Smooth muscle cell of the umbilical artery (primary cell): ENCODE results near the gene TAF1B. TPM values are rescaled to one million over a fixed set of nuclear protein-coding genes. Genes with fewer than 3 reads are reported as not detected.

Experiments used
- total RNA-seq: library from RNA; depleted of rRNA; stranded (reverse); fragments of >200 nt; gene quantifications from 2 replicates; pipeline ENCODE4 v1.2.3, GENCODE V29; 2014

Gene TAF1B
- 18.1 and 30.5 TPM in 2 replicates for total RNA-seq

DNA sequence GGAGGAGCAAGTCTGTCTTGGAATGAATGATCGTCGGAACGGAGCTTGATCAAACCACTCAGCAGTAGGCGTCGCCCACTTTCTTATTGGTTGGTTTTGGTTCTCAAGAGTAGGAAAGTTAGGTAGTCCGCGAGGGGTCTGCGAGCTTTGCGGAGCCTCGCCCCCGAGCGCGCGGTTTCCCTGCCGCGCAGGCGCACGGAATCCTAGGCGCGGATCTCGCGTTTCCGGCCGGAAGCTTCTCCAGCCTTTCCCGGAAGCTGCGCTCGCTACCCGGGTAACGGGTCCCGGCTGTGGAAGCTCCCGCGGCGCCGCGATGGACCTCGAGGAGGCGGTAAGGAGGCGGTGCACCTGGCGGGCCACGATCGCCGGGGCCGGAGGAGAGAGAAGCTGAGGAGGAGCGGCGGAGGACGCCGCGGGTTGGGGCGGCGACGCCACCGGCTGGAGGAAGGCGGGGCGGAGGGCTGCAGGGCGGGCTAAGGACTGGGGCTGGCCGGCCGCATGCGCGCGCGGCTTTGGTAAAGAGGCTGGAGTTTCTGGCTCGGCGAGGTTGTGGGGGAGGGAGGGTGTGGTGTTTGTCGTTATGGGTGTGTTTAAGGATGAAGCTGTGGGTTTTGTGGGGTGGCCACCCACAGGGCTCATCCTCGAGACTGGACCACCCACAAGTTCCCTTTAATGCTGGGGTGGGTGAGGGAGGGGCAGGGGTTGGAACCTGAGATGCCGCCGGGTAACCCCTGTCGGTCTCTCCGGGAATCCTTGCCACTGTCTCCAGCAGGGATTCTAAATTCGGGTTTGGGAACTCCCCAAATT, at the start of gene TAF1B:
Gene TAF1B, plus strand, starts transcription at position 246 of the 807 bp plus-strand sequence. Its CDS starts 68 bp downstream, at position 314.

GRCh38 chr2:9951522-9952285, 108.4 kb downstream of the TAF1B start, which contains the start of gene GRHL1:
Gene GRHL1, plus strand, starts transcription at chr2:9951693. Its CDS starts 141 bp downstream, at chr2:9951834.

Other genes with a start within 250 kb of the TAF1B start
- gene YWHAQ, start 212.5 kb upstream of the TAF1B start, total RNA-seq = 179 and 345 TPM in 2 replicates
- gene GRHL1, start 108.2 kb downstream of the TAF1B start, total RNA-seq = 0.09 and 0.59 TPM in 2 replicates
- gene KLF11, start 200.1 kb downstream of the TAF1B start, total RNA-seq = 2.7 and 5.2 TPM in 2 replicates
- gene CYS1, start 236.9 kb downstream of the TAF1B start, total RNA-seq = under 0.01 and 0.37 TPM in 2 replicates